ENCODE results near the gene POLR3A.

DNA sequence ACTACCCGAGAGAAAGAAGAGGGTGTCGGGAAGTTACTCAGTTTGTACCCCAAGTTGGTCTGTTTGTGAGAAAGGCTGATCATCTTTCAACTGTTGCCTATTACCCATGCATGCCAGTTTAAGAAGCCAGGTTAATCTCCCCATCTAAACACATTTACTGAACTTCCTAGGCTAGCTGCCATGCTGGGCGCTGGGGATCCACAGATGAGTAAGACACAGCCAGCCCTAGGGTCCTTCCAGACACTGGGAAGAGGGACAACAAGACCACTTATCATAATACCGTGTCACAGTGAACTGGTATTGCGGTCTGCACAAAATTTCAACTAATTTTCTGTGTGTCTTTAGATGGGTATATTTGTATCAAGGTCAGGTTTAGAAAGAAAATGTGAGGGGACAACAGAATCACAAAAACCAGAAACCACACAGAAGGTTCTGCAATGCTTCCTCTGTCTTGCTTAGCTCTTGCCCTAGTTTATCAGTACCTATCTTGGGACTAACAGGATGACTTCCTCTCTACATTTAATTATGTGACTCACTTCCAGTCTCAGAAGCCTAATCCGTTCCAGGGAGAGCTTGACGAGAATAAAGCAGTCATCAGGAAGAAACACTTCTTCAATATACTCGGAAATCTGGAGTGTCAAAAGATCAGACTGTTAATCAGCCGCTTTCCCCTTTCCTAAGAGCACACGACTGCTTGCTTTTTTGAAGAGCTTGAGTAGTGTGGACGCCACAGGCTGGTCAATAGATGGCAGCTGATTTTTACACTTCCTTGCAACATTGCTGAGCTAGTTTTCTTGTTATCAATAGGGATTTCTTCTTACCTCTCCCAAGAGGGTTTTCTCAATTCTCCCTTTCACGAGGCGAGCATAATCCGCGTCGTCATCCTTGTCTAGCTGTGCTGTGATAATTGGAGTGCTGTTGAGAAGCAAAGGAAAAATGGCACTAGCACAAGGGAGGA is 45.7 kb downstream of the POLR3A start:
- TF ChIP-seq EZH2 (IDR thresholded peaks at IDR 0.05; ENCODE audit: borderline replicate concordance, low read length), result no peak
- TF ChIP-seq, protein P1, sequence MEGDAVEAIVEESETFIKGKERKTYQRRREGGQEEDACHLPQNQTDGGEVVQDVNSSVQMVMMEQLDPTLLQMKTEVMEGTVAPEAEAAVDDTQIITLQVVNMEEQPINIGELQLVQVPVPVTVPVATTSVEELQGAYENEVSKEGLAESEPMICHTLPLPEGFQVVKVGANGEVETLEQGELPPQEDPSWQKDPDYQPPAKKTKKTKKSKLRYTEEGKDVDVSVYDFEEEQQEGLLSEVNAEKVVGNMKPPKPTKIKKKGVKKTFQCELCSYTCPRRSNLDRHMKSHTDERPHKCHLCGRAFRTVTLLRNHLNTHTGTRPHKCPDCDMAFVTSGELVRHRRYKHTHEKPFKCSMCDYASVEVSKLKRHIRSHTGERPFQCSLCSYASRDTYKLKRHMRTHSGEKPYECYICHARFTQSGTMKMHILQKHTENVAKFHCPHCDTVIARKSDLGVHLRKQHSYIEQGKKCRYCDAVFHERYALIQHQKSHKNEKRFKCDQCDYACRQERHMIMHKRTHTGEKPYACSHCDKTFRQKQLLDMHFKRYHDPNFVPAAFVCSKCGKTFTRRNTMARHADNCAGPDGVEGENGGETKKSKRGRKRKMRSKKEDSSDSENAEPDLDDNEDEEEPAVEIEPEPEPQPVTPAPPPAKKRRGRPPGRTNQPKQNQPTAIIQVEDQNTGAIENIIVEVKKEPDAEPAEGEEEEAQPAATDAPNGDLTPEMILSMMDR (conservative IDR thresholded peaks at IDR 0.05 in 1 of 2, IDR thresholded peaks at IDR 0.05 in 1 of 2; ENCODE audit: extremely low read depth in 1 of 2, insufficient read depth in 1 of 2, low read depth in 1 of 2, low read length in 2 of 2), result no peak
